Measurements from ENCODE around the gene USP21. TPM values are rescaled to one million over a fixed set of nuclear protein-coding genes. Genes with fewer than 3 reads are reported as not detected.

USP21 gene, protein sequence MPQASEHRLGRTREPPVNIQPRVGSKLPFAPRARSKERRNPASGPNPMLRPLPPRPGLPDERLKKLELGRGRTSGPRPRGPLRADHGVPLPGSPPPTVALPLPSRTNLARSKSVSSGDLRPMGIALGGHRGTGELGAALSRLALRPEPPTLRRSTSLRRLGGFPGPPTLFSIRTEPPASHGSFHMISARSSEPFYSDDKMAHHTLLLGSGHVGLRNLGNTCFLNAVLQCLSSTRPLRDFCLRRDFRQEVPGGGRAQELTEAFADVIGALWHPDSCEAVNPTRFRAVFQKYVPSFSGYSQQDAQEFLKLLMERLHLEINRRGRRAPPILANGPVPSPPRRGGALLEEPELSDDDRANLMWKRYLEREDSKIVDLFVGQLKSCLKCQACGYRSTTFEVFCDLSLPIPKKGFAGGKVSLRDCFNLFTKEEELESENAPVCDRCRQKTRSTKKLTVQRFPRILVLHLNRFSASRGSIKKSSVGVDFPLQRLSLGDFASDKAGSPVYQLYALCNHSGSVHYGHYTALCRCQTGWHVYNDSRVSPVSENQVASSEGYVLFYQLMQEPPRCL
- 8.1 and 8.6 TPM in 2 replicates for total RNA-seq

DNA sequence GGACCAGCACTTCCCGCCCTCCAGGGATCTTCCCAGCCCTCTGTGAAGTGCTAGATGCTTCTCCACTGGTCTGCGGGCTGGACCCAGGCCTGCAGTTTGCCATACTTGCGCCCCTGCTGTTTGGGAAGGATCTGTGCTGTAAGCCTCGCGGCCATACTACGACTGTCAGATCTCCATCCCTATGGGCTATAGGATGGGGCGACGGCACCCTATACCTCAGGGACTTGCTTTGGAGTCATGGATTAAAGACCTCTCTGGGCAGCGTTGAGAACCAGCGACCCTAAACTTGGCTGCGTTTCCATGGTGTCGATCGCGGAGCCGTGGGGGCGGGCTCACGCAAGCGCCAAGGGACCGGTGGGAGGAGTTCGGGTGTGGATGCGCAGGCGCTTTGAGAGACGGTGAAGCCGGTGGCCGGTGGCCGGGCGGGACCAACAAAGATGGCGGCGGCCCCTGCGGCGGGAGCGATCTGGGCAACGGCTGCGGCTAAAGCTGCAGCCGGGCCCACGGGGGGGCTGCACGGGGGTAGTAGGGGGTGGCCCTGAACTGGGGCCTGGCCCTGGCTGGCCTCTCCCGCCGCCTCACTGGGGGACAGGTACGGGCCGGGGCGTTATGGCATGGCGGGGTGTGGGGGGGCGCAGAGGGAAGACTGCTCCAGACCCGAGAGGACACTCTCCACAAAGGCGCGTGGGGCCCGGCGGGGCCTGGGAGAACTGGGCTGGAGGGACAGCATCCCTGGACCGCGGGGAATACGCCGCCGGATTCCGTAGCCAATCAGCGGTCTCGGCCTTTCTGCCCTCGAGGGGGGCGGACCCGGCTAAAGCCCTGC is at the start of gene USP21:
Gene USP21 (plus strand): TSS at position 414 of the 826 bp plus-strand sequence. CDS start 1,141 bp downstream, outside the sequence.

DNA sequence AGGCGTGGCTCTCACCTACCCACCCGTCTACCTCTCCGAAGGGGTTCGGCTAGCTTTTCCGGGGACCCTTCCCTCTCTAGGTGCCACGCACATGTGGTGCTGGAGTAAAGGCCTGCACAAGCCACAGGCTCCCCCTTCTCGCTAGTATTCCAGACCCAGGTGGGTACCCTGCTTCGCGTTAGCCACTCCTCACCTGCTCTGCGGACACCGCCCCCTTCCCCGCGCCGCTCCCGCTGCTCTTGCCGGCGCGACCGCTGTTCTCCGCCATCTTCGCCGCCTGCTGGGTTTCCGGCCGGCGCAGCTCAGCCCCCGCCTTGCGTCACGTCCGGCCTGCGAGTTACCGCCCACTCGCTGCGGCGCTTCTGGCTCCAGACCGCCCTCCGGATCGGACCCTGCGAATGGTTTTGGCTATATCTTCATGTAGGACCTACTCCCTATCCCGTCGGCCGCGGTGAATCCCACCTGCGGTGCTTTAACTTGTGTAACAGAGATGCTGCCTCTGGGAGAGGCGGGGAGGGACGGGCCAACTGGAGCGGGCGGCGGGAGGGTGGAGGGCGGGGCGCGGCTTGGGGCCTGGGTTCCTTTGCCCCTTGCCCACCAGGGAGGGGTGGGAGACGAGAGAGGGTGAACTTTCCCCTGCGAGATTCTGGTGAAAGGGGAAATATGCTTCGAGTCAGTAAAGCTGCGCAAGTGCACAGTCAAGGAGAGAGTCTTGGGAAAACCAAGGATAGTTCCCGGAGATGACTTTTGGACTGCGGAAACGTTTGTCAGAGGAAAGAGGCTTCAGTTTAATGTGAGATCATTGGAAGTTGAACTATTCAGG is 41.3 kb upstream of the USP21 start, which contains the start of the genes NIT1 and PFDN2:
Gene NIT1 (plus strand): TSS at position 347 of the 823 bp plus-strand sequence. CDS start 72 bp downstream, at position 419.
Gene PFDN2 (minus strand): TSS at position 279 of the 823 bp plus-strand sequence. CDS start 11 bp downstream, at position 268.

DNA sequence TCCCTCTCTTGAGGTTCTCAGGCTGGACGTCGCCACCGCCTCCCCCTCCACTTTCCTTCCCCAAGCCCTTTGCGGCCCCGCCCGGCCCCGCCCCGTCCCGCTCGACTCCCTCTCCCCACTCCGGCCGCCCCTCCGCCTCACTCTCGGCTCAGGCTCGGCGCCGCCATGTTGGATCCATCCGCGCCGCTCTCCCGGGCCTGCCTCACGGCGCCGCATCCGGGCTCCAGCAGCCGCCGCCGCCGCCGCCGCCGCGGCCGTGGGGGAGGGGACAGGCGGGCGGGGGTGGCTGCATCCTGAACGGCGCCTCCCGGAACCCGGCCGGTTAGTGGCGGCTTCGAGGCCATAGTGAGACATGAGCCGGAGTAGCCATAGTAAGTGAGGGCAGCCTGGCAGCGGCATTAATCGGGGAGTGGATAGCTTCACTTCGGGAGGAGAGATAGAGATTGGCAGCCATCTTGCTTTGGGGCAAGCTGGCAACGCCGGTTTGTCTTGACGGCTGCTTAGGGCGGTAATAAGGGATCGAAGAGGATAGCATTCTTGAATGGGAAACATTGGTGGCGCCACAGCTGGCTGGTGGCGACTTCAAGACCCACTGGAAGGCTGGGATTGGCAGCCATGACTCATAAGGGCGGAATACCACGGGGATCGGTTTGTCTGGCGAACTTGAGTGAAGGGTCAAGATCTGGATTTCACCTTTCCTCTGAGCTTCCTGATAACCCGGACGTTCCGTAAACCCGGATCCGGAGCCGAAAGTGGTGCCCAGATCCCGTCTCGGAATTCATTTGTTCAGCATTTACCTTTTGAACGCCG is 26.7 kb upstream of the USP21 start, which contains the start of gene DEDD:
Gene DEDD (minus strand): TSS at position 258 of the 810 bp plus-strand sequence. CDS start 8,205 bp downstream, outside the sequence.

DNA sequence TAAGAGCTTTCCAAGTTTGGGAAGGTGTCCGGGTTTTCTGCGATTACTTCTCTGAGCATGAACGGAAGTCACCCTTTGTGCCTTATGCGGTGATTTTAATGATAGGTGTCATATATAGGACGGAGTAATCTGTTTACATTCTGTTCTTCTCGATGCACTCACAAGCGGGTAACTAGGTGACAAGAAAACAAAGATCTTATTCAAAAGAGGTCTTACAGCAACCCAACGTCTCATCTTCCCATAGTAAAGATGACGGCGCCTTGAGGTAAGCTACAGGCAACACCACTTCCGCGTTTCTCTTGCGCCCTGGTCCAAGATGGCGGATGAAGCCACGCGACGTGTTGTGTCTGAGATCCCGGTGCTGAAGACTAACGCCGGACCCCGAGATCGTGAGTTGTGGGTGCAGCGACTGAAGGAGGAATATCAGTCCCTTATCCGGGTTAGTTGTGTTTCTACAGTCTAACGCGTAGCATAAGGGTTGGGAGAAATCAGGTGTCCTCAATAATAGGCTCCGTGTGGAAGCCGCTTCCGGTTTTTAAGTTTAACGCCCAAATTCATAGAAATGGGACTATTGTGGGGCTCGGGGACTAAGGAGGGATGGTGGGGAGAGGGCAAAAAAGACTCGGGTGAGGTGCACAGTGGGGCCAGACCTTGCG is 5.5 kb upstream of the USP21 start, which contains the start of gene UFC1:
Gene UFC1 (plus strand): TSS at position 297 of the 656 bp plus-strand sequence. CDS start 20 bp downstream, at position 317.

DNA sequence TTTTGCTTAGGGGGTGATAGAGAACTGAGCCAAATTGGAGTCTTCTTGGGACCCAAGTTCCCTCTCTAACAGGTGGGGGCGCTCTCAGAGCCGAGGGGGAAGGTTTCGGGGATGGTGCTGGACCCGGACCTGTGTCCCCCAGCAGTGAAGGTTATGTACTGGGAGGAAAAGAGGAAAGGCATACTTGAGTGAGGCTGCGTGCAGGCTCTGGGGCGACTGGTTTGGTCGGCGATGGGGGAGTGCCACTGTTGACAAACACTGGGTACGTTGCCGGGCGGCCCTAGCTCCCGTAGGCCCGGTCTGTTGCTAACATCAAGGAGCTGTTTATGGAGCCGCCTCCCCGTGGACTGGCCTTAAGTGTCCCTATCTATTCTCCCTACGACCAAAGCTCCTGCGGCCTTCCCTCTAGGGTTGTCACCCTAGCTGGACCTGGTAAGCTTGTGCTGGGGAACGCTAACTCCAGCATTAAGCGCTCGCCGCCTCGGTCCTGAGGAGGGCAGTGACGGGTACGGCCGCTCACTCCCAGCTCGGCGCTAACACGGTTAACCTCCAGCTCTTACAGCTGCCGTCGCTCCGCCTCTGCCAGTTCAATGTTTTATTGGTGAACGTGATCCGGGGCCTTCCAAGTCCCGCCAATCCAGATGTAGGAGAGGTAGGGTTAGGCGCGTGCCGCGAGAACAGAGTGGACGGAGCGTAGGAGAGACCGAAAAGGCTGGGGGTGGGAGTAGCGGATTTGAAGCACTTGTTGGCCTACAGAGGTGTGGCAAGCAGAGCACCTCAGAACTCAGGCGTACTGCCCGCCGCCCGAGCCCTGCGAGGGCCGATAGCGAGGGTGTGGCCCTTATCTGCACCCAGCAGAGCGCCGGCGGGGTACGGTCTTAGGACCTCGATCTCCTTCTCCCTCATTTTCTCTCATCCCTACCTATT is 6.7 kb downstream of the USP21 start, which contains the start of gene PPOX:
Gene PPOX (plus strand): TSS at position 685 of the 927 bp plus-strand sequence. CDS start 422 bp downstream, outside the sequence.

DNA sequence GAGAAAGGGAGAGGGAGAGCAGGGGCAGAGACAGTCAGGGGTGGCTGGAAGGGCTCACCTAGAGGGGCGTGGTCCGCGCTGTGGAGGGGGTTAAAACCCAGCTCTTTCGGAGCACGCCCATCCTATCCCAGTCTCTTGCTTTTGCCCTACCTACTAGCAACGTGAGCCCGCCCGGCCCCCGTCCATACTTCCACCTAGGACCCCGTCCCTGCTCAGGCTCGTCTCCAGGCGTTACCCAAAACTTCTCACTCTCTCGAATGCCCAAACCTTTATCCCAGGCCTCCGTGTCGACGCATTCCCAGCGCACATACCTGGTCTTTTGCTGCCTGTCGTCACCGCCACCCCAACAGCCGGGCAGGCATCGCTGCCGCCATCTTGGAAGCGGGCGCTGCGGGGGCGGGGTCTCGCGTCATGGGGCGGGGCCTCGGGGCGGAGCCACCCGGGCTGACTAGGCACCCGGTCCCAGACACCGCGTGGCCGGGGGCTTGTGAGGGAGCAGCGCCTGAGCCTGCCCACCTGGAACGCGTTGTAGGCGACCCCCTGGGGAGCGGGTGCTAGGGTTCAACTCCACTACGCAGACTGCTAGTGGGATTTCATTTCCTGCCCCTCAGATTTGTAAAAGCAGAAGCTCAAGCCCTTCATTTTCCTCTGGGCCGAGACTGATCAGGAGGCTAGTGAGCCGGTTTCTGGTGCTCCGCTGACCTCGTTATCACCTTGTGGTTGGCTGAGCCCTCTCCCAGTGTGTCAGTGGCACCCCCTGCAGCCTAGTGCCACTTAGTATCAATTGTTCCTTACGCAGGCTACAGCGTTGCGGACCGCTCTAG is 18.0 kb downstream of the USP21 start, which contains the start of gene B4GALT3:
Gene B4GALT3 (minus strand): TSS at position 396 of the 824 bp plus-strand sequence. CDS start 1,447 bp downstream, outside the sequence.

DNA sequence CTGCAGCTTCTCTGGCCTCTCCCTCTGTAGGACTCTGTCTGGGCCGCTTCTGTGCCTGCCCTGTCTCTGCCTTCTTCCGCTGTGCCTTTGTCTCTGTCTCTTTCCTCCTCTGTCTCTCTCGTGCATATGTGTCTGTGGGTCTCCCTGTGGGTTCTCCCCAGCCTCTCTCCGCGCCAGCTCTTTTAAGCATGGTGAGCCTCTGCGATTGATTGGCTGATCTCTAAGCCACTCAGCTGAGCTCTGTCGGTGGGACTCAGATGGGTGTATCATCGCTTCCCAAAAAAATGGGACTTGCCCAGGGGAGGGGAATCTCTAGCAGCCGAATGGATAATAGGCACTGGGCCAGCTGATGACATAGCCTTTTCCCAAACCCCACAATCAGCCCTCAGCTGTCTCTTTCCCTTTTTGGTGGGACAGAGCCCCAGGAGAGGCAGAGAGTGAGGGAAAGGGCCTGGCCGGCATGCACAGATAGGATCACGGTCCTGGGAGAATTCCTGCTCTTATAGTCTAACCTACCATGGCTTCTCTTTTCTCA is 39.7 kb downstream of the USP21 start, which contains the start of gene ADAMTS4:
Gene ADAMTS4 (minus strand): TSS at position 158 of the 535 bp plus-strand sequence. CDS start 427 bp downstream, outside the sequence.

DNA sequence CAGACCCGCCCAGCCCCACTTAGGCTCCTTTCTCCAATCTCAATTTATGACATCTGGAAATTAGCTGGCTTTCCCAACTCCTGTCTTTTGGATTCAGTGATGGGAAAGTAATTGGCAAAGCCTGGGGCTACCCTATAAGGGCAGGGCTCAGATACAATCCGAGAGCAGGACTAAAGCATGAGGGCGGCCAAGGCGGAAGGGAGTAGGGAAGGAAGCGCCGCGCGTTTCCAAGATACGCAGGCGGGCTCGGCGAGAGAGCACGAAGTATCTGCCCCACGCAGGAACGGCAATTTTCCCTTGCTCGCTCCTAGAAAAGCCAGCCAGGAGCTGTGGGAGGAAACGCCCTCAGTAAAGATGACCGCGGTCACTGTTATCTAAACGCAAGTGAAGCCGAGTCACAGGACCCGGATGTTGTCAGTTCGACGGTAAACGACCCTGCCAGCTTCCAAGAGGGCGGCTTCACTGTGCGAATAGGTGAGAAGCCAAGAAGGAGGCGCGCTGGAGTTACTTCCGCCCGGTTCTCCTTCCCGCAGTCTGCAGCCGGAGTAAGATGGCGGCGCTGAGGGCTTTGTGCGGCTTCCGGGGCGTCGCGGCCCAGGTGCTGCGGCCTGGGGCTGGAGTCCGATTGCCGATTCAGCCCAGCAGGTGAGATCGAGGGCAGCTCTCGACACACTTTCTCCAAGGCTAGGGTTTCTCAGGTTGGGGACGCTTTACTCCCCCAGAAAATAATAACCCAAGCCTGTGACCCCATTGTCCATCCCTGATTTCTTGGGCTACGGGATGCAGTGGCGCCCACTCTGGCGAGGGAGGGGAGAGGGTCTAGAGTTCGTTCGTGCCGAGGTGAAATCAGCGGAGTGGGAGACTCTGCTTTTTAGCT is 42.8 kb downstream of the USP21 start, which contains the start of gene NDUFS2:
Gene NDUFS2 (plus strand): TSS at position 532 of the 877 bp plus-strand sequence. CDS start 19 bp downstream, at position 551.

DNA sequence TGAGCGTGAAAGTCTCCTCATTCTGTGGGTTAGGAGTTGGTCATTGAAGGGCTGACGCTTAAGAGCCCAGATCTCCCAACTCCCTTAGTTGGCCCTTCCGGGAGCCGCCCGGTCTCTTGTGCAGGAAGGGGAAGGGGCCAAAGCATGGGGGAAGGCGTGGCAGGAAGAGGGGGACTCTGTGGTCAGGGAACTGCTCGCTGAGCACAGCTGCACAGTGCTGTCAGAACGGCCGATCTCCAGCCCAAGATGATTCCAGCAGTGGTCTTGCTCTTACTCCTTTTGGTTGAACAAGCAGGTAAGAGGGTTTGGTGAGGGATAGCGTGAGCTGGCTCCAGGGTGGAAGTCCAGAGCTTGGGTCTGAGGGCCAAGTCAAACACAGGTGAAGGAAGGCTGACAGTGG is 55.8 kb downstream of the USP21 start, which contains the start of gene FCER1G:
Gene FCER1G (plus strand): TSS at position 220 of the 400 bp plus-strand sequence. CDS start 27 bp downstream, at position 247.

Small RNA genes within 50 kb of the gene (small RNA-seq; reads per million reads assigned to genes)
- not detected for gene RF01225

Other genes starting within 250 kb of the USP21 start
- not detected in 2 replicates for gene ITLN2, start 204.7 kb upstream of the USP21 start, total RNA-seq
- gene F11R, start 138.3 kb upstream of the USP21 start, total RNA-seq = under 0.01 and 0.20 TPM in 2 replicates
- gene TSTD1, start 120.5 kb upstream of the USP21 start, total RNA-seq = 0.39 and 0.73 TPM in 2 replicates
- gene USF1, start 113.5 kb upstream of the USP21 start, total RNA-seq = 43.7 and 44.0 TPM in 2 replicates
- not detected in 2 replicates for gene ARHGAP30, start 89.6 kb upstream of the USP21 start, total RNA-seq
- 0.20 TPM in 1 of 2 replicates, not detected in the other for gene NECTIN4, start 69.9 kb upstream of the USP21 start, total RNA-seq
- 0.20 and 0.73 TPM in 2 replicates for gene KLHDC9, start 61.1 kb upstream of the USP21 start, total RNA-seq
- 16.0 and 25.4 TPM in 2 replicates for gene PFDN2, start 41.5 kb upstream of the USP21 start, total RNA-seq
- 17.3 and 19.5 TPM in 2 replicates for gene NIT1, start 41.4 kb upstream of the USP21 start, total RNA-seq
- gene DEDD, start 26.8 kb upstream of the USP21 start, total RNA-seq = 23.3 and 27.2 TPM in 2 replicates
- 42.8 and 63.6 TPM in 2 replicates for gene UFC1, start 5.5 kb upstream of the USP21 start, total RNA-seq
- gene PPOX, start 6.9 kb downstream of the USP21 start, total RNA-seq = 8.8 and 10.8 TPM in 2 replicates
- 12.1 and 20.3 TPM in 2 replicates for gene B4GALT3, start 18.0 kb downstream of the USP21 start, total RNA-seq
- gene ADAMTS4, start 39.6 kb downstream of the USP21 start, total RNA-seq = 1.8 and 2.9 TPM in 2 replicates
- gene NDUFS2, start 42.9 kb downstream of the USP21 start, total RNA-seq = 98.5 and 108 TPM in 2 replicates
- 0.59 TPM in 1 of 2 replicates, not detected in the other for gene FCER1G, start 55.8 kb downstream of the USP21 start, total RNA-seq
- gene APOA2, start 64.1 kb downstream of the USP21 start, total RNA-seq = not detected in 2 replicates
- gene TOMM40L, start 66.6 kb downstream of the USP21 start, total RNA-seq = 8.5 and 10.4 TPM in 2 replicates
- not detected in 2 replicates for gene NR1I3, start 78.7 kb downstream of the USP21 start, total RNA-seq
- gene PCP4L1, start 99.2 kb downstream of the USP21 start, total RNA-seq = not detected in 2 replicates
- gene MPZ, start 150.5 kb downstream of the USP21 start, total RNA-seq = 1.8 and 2.9 TPM in 2 replicates
- gene SDHC, start 154.9 kb downstream of the USP21 start, total RNA-seq = 23.7 and 27.2 TPM in 2 replicates
- not detected in 2 replicates for gene CFAP126, start 208.4 kb downstream of the USP21 start, total RNA-seq